OCI-LY3 (cell line): ENCODE measurements around the gene PDK2.

Source experiments
- CTCF ChIP-seq: fragments of 200-600, 300-600 bp; sonication (generic); IDR thresholded peaks from 2 replicates; pipeline ENCODE4 v1.5.1; 2014; ENCODE audit warnings: antibody characterized with exemption, low read length, low read depth
- EZH2phosphoT487 ChIP-seq: fragments of 200-600 bp; shearing (Covaris generic); IDR thresholded peaks from 2 replicates; pipeline ENCODE4 v1.6.1; 2018; ENCODE audit warnings: antibody characterized with exemption, mixed run types, low read depth

GRCh38 chr17:50139185-50139783 lies 44.1 kb downstream of the PDK2 start:
- TF ChIP-seq EZH2phosphoT487 (no peak), CTCF (no peak)
